HG03064 (cell line): Measurements from ENCODE around the gene MDP1.
A peak's percentile ranks its signal among the peaks of the same experiment; 100 is the strongest.
"Not testable (repeated sequence)": the region's sequence is repeated elsewhere in the genome, so short reads cannot be mapped to it uniquely, and the experiment has no call there.

Experiments used
- ATAC-seq: cut with Tn5 transposase; IDR thresholded peaks from one replicate; pipeline ENCODE4 v1.9.1; 2021; ENCODE audit warnings: low read depth; ENCODE audit not compliant: unreplicated experiment

MDP1 gene

DNA sequence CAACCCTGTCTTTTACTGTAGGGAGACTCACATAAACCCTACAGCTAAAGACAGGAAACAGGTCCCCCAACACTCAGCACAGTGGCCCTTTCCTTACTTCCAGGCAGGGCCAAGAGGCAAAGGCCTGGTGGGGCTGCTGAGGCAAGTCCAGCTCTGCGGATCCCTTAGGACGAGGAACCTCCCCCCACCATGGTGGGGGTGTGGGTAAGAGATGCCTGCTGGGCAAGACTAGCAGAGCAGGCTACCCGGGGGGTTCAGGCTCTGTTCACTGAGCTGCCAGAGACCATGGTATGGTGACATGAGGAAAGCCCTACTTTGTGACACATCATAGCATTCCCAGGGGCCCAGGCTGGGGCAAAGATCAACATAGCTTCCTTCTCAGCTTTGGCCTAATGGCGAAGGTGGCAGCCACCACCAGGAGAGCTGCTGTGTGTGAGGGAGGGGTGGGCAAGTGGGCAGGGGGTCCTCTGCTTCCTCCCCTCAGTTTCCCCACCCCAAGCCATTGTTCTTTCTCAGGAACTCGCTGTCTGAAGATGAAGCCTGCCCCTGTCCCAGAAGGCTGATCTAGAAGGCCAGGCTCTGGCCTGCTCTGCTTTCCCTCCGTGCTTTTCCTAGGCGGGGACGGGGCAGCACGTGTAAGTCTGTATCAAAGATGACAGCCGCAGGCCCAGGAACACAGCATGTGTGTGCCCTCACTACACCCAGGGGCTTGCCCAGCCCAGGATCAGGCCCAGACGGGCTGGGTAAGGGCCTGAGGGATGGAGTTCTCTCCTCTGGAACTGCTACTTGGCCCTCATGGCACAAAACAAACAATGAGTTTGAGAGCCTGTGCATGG lies 36.6 kb upstream of the MDP1 start:
- ATAC-seq: no peak

DNA sequence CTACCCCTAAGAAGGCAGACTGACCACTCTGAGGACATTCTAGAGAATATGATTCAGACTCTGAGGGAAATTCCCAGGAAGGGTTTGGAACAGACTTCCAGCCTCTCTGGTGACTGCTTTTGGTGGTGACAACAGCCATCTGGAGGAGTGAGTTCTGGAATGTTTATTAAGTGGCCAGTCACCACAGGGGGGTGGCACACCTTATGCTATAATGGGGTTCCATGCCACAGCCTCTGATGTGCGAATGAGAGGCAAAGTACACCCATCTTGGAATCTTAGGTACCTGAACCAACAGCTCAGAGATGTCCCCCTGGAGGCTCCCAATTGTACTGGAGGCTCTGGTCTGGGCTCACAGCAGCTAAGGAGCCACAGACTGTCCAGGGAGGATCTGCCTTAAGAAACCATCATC lies 36.0 kb upstream of the MDP1 start:
- ATAC-seq: no peak

GRCh38 chr14:24250354-24250753 lies 34.5 kb upstream of the MDP1 start:
- no peak for ATAC-seq

- ATAC-seq: no peak
These were observed 33.6 kb upstream of the MDP1 start for GRCh38 chr14:24249230-24250021.

- no peak for ATAC-seq
These were observed 31.6 kb upstream of the MDP1 start for GRCh38 chr14:24247422-24247821.

GRCh38 chr14:24246765-24247212 lies 30.9 kb upstream of the MDP1 start:
- no peak for ATAC-seq

DNA sequence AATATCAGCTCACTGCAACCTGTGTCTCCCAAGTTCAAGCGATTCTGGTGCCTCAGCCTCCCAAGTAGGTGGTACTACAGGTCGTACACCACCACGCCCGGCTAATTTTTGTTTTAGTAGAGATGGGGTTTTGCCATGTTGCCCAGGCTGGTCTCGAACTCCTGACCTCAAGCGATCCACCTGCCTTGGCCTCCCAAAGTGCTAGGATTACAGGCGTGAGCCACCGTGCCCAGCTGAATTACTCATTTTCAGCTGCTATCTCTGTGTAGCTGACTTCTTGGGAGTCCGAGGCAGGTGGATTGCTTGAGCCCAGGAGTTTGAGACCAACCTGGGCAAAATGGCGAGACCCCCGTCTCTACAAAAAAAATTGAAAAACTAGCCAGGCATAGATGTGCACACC lies 29.5 kb upstream of the MDP1 start:
- ATAC-seq: not testable (repeated sequence)

- no peak for ATAC-seq
These were observed 27.5 kb upstream of the MDP1 start for GRCh38 chr14:24243336-24243836.

DNA sequence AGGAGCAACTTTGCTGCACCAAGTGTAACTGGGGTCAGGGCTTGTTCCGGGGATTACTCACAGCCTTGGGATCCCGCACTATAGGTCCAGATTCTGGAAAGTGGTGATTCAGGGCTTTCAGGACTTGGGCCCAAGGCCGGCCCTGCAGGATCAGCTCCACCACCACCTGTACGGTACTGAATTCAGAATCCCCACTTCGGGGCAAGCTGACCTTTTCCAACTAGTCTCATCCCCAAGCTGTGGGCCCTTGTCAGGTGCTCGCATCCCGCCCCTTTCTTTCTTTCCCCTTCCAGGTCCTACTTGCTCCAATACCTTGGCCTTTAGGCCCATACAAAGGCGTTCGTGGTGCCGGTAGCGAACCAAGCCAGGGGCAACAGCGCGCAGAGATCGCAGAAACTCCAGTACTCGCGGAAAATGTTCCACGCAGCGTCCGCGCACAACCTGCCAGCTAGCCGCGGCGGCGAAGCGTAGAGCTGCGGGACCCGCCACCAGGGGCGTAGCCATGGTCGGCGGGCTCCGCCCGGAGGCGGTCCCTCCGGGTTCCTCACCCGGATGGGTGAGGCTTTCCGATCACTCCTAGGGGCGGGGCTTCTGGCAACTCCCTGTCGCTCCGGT lies 26.1 kb upstream of the MDP1 start:
- ATAC-seq: peak; percentile 78

- ATAC-seq: no peak
These were observed 24.4 kb upstream of the MDP1 start for GRCh38 chr14:24240110-24240918.

DNA sequence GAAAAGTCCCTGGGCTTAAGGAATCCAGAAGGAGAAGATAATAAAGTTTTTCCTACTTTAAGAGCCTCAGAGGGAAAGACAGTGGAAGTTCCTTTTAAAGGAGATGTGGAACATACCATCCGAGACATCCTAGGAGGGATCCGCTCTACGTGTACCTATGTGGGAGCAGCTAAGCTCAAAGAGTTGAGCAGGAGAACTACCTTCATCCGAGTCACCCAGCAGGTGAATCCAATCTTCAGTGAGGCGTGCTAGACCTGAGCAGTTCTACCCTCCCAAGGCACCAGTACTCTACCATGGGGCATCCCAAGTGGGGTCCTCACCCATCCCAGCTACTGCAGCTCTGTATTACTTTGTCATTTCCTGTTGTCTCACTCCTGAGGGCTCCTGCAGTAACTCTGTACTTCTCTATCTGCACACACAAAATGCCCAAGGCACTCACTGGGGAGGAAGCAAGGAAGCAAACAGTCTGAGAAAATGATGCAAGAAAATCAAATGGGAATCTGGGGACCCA lies 22.7 kb upstream of the MDP1 start:
- ATAC-seq: no peak

DNA sequence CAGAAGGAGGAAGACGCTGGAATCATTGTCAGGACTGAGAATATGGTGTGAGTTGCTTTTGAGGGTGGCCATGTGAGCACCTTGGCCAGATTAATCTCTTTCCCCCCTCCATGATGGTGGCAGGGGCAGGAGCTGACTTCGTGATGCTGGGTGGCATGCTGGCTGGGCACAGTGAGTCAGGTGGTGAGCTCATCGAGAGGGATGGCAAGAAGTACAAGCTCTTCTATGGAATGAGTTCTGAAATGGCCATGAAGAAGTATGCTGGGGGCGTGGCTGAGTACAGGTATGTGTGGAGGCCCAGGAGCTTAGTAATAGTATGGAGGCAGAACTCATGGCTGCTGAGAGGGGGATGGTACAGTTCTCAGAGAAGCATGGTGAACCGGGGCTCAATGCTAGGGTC lies 22.3 kb upstream of the MDP1 start:
- ATAC-seq: no peak

DNA sequence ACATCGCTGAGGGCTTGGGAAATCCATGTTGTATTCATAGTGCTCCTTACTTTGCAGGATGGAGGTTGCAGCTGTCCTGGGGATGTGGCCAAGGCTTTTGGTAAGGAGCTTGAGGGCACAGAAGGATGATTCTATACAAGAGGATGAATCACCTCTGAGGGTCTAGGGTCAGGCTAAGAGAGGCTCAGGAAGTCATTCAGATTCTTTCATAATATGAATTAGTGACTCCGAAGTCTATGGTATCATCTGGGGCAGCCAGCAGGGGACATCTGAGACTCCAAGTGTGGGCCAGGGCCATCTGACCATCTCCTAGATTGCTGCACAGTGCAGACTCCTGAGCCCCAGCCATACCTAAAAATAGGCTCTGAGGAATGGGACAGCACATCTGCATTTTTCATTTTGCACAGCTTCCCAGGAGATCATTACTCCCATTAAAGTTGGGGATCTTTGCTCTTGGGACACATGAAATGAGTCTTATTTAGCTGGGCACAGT lies 21.6 kb upstream of the MDP1 start:
- no peak for ATAC-seq

DNA sequence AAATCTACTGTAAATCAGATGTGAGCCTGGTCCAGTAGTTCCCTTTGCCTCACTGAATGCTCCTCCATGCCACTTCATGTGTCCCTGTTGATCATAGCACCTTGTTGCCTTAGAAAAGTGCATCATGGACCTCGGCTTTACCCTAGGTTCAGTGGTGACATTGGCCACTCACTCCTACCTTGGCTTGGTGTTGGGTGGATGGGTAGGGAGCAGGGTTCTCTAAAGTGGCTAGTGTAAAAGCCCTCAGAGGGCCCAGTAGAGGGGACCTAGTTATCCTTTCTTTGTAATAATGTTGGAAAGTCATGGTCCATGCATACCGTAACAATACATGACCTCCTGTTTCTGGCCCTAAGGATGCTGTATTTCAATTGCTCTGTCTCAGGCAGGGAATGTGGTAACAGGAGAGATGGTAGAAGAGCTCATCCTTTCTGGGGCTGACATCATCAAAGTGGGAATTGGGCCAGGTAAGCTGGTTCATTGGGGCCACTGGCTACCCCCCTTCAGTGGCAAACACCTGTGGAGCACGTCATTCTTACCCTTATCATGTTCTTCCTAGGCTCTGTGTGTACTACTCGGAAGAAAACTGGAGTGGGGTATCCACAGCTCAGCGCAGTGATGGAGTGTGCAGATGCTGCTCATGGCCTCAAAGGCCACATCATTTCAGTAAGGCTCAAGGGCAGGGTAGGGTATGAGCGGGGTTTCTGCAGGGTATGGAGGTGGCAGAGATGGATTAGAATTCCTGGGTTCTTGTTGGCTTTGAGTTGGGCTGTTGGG lies 21.0 kb upstream of the MDP1 start:
- ATAC-seq: no peak

DNA sequence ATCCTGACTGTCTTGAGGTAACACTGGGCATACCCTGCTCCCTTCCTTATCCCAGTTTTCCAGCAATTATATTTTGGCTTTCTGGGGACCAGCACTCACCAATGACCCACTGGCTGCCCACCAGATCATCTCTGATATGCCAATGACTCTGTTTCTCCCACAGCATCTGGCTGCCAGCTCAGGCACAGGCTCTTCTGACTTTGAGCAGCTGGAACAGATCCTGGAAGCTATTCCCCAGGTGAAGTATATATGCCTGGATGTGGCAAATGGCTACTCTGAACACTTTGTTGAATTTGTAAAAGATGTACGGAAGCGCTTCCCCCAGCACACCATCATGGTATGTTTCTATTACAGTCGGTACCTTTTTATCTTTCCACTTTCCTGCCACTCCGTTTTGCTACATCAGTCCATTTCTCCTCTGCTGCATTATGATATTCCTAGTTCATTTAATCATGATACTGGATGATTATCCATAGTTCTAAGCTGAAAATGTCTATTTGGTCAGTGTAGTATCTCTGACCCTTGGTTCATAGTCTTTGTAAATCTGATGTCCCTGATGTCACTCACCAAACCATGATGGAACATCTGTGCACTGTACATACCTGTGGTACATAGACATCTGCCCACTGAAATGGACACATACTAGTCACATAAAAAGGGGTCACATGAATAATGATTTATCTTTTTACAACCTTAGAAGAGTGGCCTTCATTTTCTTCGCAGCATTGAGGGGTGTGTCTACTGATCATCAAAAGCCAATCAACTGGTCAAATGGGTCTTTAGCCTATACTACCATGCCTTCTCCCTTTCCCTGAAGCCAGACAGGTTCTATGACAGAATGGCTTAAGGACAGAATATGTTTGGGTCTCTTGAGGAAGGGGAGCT lies 20.2 kb upstream of the MDP1 start:
- no peak for ATAC-seq

DNA sequence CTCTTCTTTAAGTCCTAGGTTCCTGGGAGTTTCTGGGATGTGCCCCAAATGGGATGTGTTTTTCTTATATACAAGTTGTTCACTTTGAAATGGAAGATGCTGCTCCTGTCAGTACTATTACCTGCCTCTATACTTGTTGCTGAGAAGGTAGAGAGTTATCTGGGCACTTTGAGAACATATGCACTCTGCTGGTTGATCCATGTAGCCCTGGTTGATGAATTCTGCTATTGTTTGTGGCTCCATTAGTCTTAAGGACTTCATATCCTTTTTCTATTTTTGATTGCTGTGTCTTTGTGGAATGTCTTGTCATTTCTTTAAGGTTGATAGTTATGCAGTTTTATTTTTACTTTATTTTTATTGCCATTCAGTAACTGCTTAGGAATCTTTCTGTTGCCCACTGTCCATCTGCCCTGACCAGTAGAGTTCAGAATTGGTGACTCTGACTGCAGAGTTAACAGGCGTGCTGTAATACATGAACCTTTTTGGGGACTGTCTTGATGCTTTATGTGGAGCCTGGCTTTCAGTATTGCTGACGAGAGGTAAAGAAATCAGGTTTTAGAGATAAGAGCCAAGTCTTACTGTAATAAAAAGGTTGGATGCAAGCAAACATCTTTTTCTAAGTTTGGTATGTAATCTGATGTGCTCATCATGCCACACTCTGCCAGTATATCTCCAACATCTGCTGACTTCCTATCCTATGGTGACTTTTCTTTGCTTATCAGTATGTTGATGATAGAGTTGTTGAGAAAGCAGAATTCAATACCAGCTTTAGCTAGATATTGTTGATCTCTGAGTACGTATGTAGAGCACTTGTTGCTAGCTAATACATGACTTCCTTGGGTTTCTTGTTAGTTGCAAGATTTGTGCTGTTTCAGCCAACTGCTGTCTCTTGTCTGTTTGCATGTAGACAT lies 18.5 kb upstream of the MDP1 start:
- no peak for ATAC-seq

GRCh38 chr14:24233538-24233866 lies 17.6 kb upstream of the MDP1 start:
- no peak for ATAC-seq
